Astrocyte of the hippocampus (primary cell): ENCODE data around the gene AKAP8L.
A peak's percentile ranks its signal among the peaks of the same experiment; 100 is the strongest.

Source experiments
- DNase-seq: peaks from one replicate; pipeline ENCODE4 v3.0.0; 2011; ENCODE audit warnings: low read depth, low spot score

AKAP8L gene

GRCh38 chr19:15432629-15433518, 14.1 kb upstream of the AKAP8L start:
- peak; percentile 98 for DNase-seq

DNA sequence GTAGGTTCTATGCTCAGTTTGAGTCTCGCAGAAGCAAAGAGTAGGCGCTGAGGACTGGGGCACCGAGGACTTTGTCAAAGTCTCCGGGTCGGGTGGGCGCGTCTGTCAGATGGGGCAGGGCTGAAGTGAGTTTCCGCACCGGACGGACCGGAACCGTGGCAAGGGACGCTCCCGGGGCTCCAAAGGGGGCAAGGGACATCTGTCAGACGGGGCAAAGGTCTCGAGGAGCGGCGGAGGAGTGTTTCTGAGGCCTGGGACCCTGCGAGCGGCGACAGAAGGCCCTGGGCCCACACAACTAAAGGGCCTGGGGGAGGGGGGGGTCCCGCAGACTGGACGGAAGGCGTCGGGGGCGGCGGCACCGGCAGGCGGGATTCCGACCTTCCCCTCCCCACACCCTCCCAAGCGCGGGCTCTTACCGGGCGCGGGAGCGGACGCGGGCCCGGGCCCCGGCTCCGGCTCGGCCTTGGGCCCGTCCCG, 13.3 kb upstream of the AKAP8L start:
- peak; percentile 30 for DNase-seq

- DNase-seq, result no peak
Observed at GRCh38 chr19:15431396-15432017, 12.7 kb upstream of the AKAP8L start.

DNA sequence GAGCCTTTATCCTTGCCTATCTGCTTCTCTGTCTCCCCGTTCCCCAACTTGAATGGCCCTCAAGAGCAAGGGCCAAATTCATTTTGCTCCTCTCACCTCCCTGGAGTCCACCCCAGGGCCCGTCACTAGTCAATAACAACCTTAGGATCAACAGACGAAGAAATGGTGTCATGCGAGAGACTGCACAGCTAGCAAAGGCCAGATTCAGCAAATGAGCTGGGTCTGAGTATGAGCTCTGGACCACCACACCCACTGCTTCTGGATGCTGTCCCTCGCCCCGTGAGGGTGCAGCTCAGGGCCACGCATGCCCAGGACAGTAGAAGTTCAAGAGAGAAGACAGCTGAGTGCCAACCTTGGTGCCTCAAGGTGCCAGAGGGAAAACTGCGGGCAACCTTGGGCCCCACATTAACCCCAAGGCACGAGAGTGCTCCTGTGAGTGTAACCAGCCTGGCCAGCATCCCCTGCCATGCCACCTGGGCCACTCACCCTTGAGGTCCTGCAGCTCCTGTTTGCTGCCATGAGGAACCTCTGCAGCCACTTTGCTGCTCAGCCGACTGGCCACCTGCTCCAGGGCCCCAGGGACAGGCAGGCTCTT, 11.8 kb upstream of the AKAP8L start:
- no peak for DNase-seq

GRCh38 chr19:15429825-15430467, 11.2 kb upstream of the AKAP8L start:
- no peak for DNase-seq

- DNase-seq, result no peak
Observed at GRCh38 chr19:15428956-15429824, 10.4 kb upstream of the AKAP8L start.

DNA sequence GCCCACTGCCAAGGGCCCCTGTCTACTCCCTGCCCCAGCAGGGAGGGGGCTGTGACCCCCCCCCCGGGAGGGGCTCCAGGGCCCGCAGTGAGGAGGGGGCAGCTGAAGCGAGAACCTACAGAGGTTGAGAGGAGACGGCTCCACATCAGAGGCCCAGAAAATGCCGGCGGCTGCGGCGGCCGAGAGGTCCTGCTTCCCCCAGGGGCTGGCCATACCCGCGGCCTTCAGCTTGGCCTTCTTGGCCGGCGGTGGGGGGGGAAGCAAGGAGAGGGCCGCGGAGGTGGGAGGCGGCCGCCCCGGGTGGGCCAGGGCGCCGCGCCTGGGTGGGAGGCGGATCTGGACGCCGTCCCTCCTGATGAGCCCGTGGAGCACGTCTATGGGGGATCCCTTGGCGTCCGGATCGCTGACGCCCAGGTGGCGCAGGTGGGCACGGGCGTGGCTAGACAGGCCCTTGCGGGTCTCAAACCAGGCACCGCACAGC, 9.2 kb upstream of the AKAP8L start:
- DNase-seq, result no peak

DNA sequence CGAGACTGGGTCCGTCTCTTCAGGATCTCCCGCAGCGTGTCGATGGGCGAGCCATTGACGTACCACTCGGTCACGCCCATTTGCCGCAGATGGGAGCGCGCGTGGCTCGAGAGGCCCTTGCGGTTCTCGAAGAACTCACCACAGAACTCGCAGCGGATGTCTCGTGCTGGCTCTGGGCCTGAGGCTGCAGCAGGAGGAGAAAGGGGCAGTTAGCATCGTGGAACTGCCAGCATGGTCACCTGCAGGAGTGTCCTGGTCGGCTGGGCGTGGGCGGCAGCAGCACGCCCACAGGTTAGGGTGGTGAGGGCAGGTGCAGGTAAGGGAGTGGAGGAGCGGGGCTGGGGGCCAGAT, 8.5 kb upstream of the AKAP8L start:
- no peak for DNase-seq

GRCh38 chr19:15426485-15427349, 7.9 kb upstream of the AKAP8L start:
- no peak for DNase-seq

DNA sequence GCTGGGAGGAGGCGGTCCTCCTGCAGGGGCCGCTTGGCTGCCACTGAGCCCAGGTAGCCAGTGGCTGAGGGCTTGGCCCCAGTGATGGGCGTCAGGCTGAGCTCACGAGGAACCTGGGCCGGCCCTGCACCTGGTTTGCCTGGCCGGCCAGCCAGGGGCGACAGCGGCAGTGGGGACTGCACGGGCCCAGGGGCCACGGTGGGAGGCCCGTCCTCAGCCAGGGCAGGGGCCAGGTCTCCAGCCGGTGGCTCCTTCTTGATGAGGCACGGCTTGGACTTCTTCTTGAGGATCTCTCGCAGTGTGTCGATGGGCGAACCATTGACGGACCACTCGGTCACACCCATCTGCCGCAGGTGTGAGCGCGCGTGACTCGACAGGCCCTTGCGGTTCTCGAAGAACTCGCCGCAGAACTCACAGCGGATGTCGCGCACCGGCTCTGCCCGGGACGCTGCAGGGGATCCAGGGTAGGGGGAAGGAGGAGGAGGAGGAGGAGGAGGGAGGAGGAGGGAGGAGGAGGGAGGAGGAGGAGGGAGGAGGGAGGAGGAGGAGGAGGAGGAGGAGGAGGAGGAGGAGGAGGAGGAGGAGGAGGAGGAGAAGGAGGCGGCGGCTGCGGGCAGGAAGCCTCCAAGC, 6.6 kb upstream of the AKAP8L start:
- DNase-seq, result no peak

DNA sequence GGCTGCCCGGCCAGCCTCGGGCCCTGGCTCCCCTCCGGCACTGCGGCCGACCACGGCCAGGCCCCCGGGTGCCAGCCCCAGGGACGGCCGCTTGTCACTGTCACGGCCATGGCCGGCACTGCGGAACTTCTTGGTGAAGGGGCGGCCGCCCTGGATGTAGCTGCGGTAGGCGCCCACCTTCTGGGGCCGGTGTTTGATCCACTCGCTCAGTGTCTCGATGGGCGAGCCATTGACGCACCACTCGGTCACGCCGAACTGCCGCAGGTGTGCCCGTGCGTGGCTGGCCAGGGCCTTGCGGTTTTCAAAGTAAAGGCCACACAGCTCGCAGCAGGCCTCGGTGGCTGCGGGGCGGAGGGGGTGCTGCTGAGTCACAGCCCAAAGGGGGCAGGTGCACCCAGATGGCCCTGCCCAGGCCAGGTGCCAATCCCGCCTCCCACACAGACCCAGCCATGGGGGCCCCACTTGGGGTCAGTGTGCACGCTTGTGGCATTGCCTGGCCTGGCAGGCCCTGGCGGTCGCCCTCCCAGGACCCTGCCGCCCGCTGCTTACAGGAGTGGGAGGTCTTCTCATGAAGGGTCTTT, 6.0 kb upstream of the AKAP8L start:
- no peak for DNase-seq

GRCh38 chr19:15424121-15424520, 5.3 kb upstream of the AKAP8L start:
- DNase-seq, result no peak

DNA sequence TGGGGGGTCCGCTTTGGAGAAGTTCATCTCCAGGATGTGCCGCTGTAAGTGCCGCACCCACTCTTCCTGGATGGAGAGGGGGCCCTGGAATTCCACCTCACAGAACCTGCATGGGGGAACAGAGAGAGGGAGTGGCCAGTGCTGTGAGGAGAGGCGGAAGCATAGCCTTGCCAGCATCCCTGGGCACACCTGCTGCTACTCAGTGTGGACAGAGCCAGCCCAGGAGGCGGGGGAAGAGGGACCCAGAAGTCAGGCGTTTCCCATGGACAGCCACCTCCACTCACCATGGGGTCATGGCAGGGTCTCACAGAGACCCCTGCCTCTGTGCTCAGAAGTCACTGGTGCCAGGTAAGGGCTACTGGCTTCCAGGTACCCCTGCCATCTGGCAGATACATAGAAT, 4.3 kb upstream of the AKAP8L start:
- no peak for DNase-seq

DNA sequence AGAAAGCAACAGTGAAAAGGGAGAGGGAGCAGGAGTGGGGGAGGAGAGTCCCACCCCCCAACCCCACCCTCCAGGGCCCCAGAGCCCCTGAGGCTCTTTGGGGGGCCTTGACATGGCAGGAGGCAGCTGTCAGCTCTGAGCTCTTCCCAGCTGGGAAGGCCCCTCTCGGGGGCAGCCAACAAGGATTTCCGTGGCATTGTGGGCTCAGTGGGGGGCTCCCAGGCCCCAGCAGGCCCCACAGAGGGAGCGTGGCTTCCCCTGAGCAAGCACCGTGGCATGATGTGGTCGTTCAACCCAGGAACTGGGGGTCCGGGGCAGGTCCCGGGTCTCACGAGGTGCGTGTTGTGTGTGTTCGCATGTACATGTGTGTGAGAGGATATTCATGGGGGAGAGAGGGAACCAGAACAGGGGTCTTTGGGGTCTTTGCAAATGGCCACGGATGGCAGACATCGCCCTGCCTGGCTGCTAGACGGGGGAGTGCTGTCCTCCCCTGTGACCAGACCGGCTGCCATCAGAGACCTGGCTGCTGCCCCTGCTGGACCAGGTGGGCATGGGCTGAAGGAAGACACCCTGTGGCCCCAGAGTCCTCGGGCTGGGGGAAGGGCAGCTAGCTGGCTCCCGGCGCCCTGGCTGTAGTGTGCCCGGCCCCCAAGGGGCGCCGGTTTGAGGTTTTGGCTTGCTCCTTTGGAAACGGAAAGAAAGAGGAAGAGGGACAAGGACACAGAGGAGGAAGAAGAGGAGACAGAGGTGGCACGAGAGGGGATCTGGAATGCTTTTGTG, 3.7 kb upstream of the AKAP8L start:
- no peak for DNase-seq

GRCh38 chr19:15421721-15422260, 3.0 kb upstream of the AKAP8L start:
- DNase-seq, result no peak

- DNase-seq, result no peak
Observed at GRCh38 chr19:15421136-15421695, 2.4 kb upstream of the AKAP8L start.

DNA sequence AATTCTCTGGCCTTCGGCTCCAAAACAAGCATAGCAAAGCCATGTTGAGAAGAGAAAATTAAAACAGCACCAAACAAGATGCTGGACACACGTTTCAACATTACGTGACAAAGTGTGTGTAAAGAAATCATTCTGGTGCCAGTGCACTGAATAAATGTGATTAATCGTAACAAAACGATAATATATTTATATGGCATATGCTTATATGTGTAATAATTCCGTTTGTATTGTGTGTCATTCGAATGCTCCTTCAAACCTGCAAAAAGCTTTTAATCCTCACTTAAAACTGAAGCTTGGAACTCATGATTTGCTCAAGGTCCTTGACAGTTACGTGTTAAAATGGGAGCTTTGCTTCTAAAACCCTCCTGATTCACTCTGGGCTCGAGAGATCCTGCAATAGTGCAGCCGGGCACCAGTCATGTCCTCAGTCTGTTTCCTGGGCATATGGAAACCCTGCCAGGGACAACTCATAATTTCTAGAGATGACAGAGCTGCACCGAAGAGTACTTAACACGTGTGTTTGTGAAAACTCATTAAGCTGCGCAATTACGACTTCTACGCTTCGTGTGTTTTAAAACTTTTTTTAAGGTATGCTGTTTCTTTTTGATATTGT, 731 bp upstream of the AKAP8L start:
- no peak for DNase-seq

GRCh38 chr19:15418231-15418578, 583 bp downstream of the AKAP8L start:
- peak; percentile 71 for DNase-seq
